ENCODE data around the gene RIPPLY3. TPM values are rescaled to one million over a fixed set of nuclear protein-coding genes. Genes with fewer than 3 reads are reported as not detected.
"Not testable (repeated sequence)": the region's sequence is repeated elsewhere in the genome, so short reads cannot be mapped to it uniquely, and the experiment has no call there.

The RIPPLY3 gene
- total RNA-seq, 1 donor from 2014 or later = not detected

GRCh38 chr21:37003917-37004316, 2.6 kb upstream of the RIPPLY3 start:
- not testable (repeated sequence) for FAIRE-seq; H2AFZ ChIP-seq (ENCODE audit: low read depth, low read length); H4K20me1 ChIP-seq (ENCODE audit: insufficient read depth, low read length); H3K79me2 ChIP-seq (ENCODE audit: insufficient read depth, low read length); H3K36me3 Mint-ChIP-seq (ENCODE audit: low read depth, unreplicated experiment); DNase-seq (ENCODE audit: low read depth); H3K9ac ChIP-seq (ENCODE audit: low read length); H3K4me2 ChIP-seq (ENCODE audit: low read length); H3K9me3 Mint-ChIP-seq (ENCODE audit: unreplicated experiment); H3K4me3 ChIP-seq (ENCODE audit: insufficient read depth, low read depth, low read length); H3K4me1 Mint-ChIP-seq (ENCODE audit: low read depth, unreplicated experiment); H3K27ac Mint-ChIP-seq (ENCODE audit: unreplicated experiment); H3K27ac ChIP-seq (ENCODE audit: low read depth, low read length); H3K36me3 ChIP-seq (ENCODE audit: insufficient read depth, low read length); H3K4me1 ChIP-seq (ENCODE audit: insufficient read depth, low read length); H3K4me3 Mint-ChIP-seq (ENCODE audit: unreplicated experiment); H3K9me3 ChIP-seq (ENCODE audit: insufficient read depth, low read depth, low read length)
- H3K27me3 Mint-ChIP-seq (ENCODE audit: low read depth, unreplicated experiment) = peaks cover 17% of the 10 kb centered on the region
- peaks cover 12% of the 10 kb centered on the region for H3K27me3 ChIP-seq (ENCODE audit: insufficient read depth, low read length)

DNA sequence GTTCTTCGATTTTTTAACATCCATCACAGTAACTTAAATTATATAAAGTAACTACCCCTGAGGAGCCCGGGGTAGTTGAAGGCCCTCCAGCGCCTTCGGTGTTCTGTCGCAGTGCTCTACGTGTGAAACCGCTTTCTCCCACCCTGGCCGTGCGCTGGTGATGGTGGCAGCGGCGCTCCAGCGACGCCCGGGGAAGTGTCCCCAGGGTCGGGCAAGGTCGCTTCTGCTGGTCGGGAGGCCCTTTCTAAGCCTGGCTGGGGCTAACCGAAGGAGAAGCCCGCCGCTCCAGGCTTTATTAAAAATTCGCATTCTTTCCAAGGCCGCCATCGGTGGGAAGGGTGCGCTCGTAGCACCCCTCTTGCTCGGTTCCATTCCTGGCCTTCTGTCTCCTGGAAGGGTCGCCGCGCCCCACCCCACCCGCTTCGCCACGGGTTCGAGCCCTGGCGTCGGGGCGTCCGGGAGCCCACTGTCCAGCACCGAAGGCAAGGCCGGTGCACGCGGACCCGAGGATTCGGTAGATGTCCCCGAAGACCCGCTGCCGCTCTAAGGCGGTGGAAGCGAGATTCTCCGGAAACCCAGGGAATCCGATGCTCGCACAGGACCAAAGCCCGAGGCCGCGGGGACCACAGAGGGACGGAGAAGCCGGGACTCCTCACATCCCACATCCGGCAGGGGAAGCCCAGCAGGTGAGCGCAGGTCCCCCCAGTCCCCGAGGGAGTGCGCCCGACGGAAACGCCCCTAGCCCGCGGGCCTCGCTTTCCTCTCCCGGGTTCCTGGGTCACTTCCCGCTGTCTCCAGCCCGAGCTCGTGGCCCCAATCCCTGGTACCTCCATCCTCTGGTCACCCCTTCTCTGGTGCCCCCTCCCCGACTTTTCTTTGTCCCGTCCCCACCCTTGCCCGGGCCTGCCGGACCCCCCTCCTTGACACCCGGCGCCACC, 685 bp upstream of the RIPPLY3 start:
- Histone ChIP-seq H3K4me2 (ENCODE audit: low read length) (peak overlapping the region; percentile 86), H3K4me3 (ENCODE audit: insufficient read depth, low read depth, low read length) (peak overlapping the region; percentile 33), H3K4me1 (ENCODE audit: insufficient read depth, low read length) (no peaks in the 10 kb centered on the region), H3K36me3 (ENCODE audit: insufficient read depth, low read length) (no peaks in the 10 kb centered on the region), H3K27me3 (ENCODE audit: insufficient read depth, low read length) (peaks cover 15% of the 10 kb centered on the region), H3K27ac (ENCODE audit: low read depth, low read length) (no peak overlapping the region), H3K79me2 (ENCODE audit: insufficient read depth, low read length) (no peaks in the 10 kb centered on the region), H3K9me3 (ENCODE audit: insufficient read depth, low read depth, low read length) (no peaks in the 10 kb centered on the region), H2AFZ (ENCODE audit: low read depth, low read length) (peak overlapping the region; percentile 69), H3K9ac (ENCODE audit: low read length) (no peak overlapping the region), H4K20me1 (ENCODE audit: insufficient read depth, low read length) (no peaks in the 10 kb centered on the region)
- DNase-seq (ENCODE audit: low read depth) (no peak), FAIRE-seq (no peak)
- H3K4me1 Mint-ChIP-seq (ENCODE audit: low read depth, unreplicated experiment) = no peaks in the 10 kb centered on the region
- no peak overlapping the region for H3K27ac Mint-ChIP-seq (ENCODE audit: unreplicated experiment)
- no peaks in the 10 kb centered on the region for H3K9me3 Mint-ChIP-seq (ENCODE audit: unreplicated experiment)
- peak overlapping the region; percentile 54 for H3K4me3 Mint-ChIP-seq (ENCODE audit: unreplicated experiment)
- TF ChIP-seq EZH2 (IDR thresholded peaks at IDR 0.05; ENCODE audit: insufficient read depth, low read length) = peak; percentile 68
- TF ChIP-seq, protein P1, sequence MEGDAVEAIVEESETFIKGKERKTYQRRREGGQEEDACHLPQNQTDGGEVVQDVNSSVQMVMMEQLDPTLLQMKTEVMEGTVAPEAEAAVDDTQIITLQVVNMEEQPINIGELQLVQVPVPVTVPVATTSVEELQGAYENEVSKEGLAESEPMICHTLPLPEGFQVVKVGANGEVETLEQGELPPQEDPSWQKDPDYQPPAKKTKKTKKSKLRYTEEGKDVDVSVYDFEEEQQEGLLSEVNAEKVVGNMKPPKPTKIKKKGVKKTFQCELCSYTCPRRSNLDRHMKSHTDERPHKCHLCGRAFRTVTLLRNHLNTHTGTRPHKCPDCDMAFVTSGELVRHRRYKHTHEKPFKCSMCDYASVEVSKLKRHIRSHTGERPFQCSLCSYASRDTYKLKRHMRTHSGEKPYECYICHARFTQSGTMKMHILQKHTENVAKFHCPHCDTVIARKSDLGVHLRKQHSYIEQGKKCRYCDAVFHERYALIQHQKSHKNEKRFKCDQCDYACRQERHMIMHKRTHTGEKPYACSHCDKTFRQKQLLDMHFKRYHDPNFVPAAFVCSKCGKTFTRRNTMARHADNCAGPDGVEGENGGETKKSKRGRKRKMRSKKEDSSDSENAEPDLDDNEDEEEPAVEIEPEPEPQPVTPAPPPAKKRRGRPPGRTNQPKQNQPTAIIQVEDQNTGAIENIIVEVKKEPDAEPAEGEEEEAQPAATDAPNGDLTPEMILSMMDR (IDR thresholded peaks at IDR 0.05; ENCODE audit: insufficient read depth, low read depth, low read length) = no peak
- H3K36me3 Mint-ChIP-seq (ENCODE audit: low read depth, unreplicated experiment) = no peaks in the 10 kb centered on the region
- H3K27me3 Mint-ChIP-seq (ENCODE audit: low read depth, unreplicated experiment) = peaks cover 23% of the 10 kb centered on the region

GRCh38 chr21:37008724-37009123, 2.2 kb downstream of the RIPPLY3 start:
- Mint-ChIP-seq H3K27ac (ENCODE audit: unreplicated experiment) (no peak overlapping the region), H3K36me3 (ENCODE audit: low read depth, unreplicated experiment) (no peaks in the 10 kb centered on the region), H3K9me3 (ENCODE audit: unreplicated experiment) (no peaks in the 10 kb centered on the region), H3K27me3 (ENCODE audit: low read depth, unreplicated experiment) (peaks cover 22% of the 10 kb centered on the region), H3K4me1 (ENCODE audit: low read depth, unreplicated experiment) (no peaks in the 10 kb centered on the region), H3K4me3 (ENCODE audit: unreplicated experiment) (no peak overlapping the region)
- no peaks in the 10 kb centered on the region for H3K36me3 ChIP-seq (ENCODE audit: insufficient read depth, low read length)
- H2AFZ ChIP-seq (ENCODE audit: low read depth, low read length) = no peak overlapping the region
- DNase-seq (ENCODE audit: low read depth) (no peak), FAIRE-seq (no peak)
- no peaks in the 10 kb centered on the region for H3K9me3 ChIP-seq (ENCODE audit: insufficient read depth, low read depth, low read length)
- TF ChIP-seq EZH2 (IDR thresholded peaks at IDR 0.05; ENCODE audit: insufficient read depth, low read length) = no peak
- TF ChIP-seq, protein P1 (IDR thresholded peaks at IDR 0.05; ENCODE audit: insufficient read depth, low read depth, low read length) = no peak
- H3K27me3 ChIP-seq (ENCODE audit: insufficient read depth, low read length) = peaks cover 15% of the 10 kb centered on the region
- no peak overlapping the region for H3K27ac ChIP-seq (ENCODE audit: low read depth, low read length)
- no peak overlapping the region for H3K4me2 ChIP-seq (ENCODE audit: low read length)
- no peaks in the 10 kb centered on the region for H4K20me1 ChIP-seq (ENCODE audit: insufficient read depth, low read length)
- H3K4me1 ChIP-seq (ENCODE audit: insufficient read depth, low read length) = no peaks in the 10 kb centered on the region
- H3K4me3 ChIP-seq (ENCODE audit: insufficient read depth, low read depth, low read length) = no peak overlapping the region
- no peaks in the 10 kb centered on the region for H3K79me2 ChIP-seq (ENCODE audit: insufficient read depth, low read length)
- H3K9ac ChIP-seq (ENCODE audit: low read length) = no peak overlapping the region
